Mucosa of rectum (tissue), 2 donors: ENCODE results near the gene SOX2.

Source experiments
- H3K27ac ChIP-seq, 2 donors: one replicate each; pipeline ENCODE4 v1.7.0; 2013; ENCODE audit warnings: inconsistent platforms in 2 of 2, low read depth in 2 of 2, low read length in 2 of 2
- H3K27me3 ChIP-seq, 2 donors: one replicate each; pipeline ENCODE4 v1.7.0; 2013; ENCODE audit warnings: low read length in 2 of 2; ENCODE audit not compliant: control insufficient read depth in 2 of 2, insufficient read depth in 2 of 2
- H3K36me3 ChIP-seq, 2 donors: one replicate each; pipeline ENCODE4 v1.7.0; 2013; ENCODE audit warnings: low read length in 2 of 2; ENCODE audit not compliant: control insufficient read depth in 2 of 2, insufficient read depth in 2 of 2
- H3K4me1 ChIP-seq, 2 donors: one replicate each; pipeline ENCODE4 v1.7.0; 2013; ENCODE audit warnings: low read length in 2 of 2, mild to moderate bottlenecking in 1 of 2; ENCODE audit not compliant: control insufficient read depth in 2 of 2, insufficient read depth in 2 of 2
- H3K4me3 ChIP-seq, 2 donors: one replicate each; pipeline ENCODE4 v1.7.0; 2013; ENCODE audit warnings: low read length in 2 of 2
- H3K9ac ChIP-seq, 2 donors: one replicate each; pipeline ENCODE4 v1.7.0; 2013; ENCODE audit warnings: low read length in 2 of 2, low read depth in 1 of 2, mild to moderate bottlenecking in 1 of 2
- H3K9me3 ChIP-seq, 2 donors: one replicate each; pipeline ENCODE4 v1.7.0; 2013; ENCODE audit warnings: low read length in 2 of 2; ENCODE audit not compliant: control insufficient read depth in 2 of 2
- donor health status: healthy.
- donor health status: Normal muscosa, but diverticular disease.

The SOX2 gene

DNA sequence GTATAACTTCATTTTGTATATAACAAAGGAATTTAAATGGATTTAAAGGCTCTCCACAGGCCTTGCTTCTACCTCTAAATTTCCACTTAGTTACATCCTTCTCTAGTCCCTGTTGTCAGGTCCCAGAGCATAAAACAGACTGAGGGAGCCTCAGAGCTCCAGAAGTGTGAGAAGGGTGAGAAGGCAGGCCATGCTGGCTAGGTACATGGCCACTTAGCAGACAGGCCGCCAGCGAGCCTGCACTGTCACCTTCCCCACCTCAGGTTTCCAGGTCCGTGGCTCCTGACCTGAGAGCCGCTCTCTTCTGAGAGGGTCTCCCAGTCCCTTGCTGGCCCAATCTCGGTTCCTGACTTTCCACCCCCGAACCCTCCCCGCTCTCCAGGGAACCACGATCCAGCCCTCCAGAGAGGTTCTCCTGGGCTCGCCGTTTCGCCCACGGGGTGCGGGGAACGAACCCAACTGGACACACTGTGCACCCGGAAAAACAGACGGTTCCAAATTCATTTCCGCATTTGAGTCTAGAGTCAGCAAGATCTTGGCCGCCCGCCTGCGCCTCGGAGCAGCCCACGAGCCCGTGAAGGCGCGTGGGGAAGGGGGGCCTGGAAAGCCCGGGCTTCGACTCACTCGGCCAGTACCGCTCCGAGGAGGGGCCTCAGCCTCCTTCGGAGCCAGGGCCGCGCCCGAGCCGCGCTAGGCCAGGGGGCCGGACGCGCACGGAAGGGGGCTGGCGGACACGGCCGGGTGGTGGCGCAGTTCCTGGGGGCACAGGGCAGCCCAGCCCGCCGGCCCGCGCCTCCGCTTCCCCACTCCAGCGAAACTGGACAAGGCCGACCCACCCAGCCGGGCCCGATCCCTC, 16.7 kb upstream of the SOX2 start:
- Histone ChIP-seq H3K27me3 (peaks cover 38 to 47% of the 10 kb centered on the region in 2 donors), H3K4me3 (peak overlapping the region; percentile 43 to 77), H3K27ac (no peak overlapping the region)

DNA sequence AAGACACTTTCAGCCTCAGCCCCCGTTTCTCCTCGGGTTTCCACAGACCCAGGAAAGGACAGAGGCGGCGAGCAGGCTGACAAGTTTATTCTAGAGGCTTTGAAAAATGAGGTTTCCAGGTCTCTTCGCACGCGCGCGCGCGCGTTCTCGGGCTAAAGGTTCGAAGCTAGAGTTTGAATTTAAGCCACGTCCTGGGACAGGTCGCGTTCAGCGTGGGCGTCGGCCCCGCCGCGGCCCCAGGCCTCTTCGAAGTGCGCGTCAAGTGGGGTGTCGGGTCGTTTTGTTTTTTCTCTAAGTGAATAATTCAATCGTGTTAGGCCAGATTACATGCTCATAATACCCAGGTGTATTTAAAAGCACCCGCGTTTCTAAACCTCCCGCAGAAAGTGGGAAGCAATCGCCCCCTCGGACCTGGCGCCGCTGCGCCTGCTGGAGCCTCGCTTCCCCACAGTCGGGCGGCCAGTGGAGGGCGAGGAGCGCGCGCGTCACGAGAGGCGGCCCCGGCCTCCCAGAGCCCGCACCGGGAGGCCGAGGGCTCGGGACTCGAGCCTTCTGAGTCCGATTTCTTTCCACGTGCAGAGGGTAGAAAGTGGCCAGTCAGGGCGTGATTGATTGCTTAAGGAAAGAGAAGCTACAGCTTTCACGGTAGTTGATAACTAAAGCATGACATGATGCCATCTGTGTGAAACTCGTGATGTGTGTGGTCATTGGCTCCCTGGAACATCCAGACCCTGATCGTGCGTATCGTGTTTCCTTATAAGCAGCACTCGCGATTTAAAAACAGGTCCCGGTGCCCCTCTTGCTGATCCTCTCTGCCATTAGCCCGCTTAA, 15.8 kb upstream of the SOX2 start:
- Histone ChIP-seq H3K4me1 (peaks cover 7 to 11% of the 10 kb centered on the region in 2 donors), H3K9ac (no peak overlapping the region), H3K27ac (no peak overlapping the region), H3K9me3 (no peaks in the 10 kb centered on the region), H3K27me3 (peaks cover 41 to 56% of the 10 kb centered on the region in 2 donors), H3K4me3 (peak overlapping the region; percentile 43 to 77), H3K36me3 (no peaks in the 10 kb centered on the region)

More for the DNA sequence above, 16.7 kb upstream of the SOX2 start:
- Histone ChIP-seq H3K9me3 (no peaks in the 10 kb centered on the region), H3K9ac (no peak overlapping the region), H3K4me1 (peaks cover 7 to 11% of the 10 kb centered on the region in 2 donors), H3K36me3 (no peaks in the 10 kb centered on the region)

DNA sequence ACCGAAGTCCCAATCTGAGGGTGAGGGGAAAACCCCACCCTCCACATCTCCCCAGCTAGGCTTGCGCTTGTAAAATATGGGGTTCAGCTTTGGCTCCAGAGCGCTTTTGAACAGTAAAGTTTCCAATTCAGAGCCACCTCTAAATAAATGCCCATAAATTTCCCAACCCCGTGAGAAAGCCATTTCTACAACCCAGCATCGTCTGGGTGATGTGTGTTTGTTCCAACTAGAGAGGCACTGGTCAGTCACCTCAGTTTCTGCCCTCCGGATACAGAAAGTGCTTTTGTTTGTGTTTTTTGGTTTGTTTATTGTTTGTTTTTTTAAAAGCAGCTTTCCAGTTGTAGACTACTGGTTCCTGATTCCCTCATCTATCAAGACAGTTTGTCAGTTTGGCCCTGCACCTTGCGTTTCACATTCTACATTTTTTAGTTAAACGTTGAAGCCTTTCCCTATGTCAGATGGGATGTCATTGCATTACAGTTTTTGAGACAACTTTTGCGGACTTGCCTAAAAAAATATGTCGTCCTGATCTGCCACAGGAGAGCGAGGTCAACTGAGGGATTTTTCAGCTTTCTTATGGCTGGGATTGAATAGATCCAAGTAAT, 15.0 kb upstream of the SOX2 start:
- Histone ChIP-seq H3K9ac (no peak overlapping the region), H3K4me3 (no peak overlapping the region), H3K27me3 (peaks cover 44 to 56% of the 10 kb centered on the region in 2 donors), H3K9me3 (no peaks in the 10 kb centered on the region), H3K4me1 (peaks cover 7 to 11% of the 10 kb centered on the region in 2 donors), H3K27ac (no peak overlapping the region), H3K36me3 (no peaks in the 10 kb centered on the region)

DNA sequence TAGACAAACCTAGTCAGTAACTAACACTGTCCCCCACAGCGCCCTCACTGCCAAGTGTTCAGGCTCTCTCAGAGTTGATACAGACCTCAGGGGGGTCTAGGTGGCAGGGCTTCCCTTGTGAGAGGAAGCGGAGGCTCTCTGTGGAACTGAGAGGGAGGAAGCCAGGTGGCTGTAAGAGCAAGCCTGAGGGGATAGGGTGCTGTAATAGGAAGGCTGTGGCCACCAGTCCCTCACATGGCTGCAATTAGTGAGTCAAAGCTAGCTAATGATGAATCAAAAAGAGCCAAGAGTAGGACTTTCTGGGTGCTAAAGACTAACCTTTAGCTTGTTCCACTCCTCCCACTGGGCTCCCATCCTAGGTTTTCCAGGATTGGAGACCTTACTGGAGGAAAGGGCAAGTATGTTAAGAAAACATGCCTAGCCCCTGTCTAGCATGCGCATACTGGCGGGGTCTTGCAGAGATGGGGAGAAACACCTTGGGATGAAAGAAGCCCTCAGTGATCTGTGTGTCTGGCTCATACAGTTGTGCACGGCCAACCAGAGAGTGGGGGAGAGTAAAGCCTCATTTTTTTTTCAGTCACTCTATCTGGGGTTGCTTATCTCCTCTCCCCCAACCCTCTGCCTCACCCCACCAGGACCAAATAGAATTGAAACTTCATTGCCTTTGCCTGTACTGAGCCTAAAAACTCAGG, 13.3 kb upstream of the SOX2 start:
- no peak overlapping the region for H3K4me3 ChIP-seq
- H3K9me3 ChIP-seq: no peaks in the 10 kb centered on the region
- no peak overlapping the region for H3K9ac ChIP-seq
- peaks cover 58 to 71% of the 10 kb centered on the region in 2 donors for H3K27me3 ChIP-seq
- no peaks in the 10 kb centered on the region for H3K36me3 ChIP-seq
- peaks cover 7 to 11% of the 10 kb centered on the region in 2 donors for H3K4me1 ChIP-seq
- no peak overlapping the region for H3K27ac ChIP-seq

DNA sequence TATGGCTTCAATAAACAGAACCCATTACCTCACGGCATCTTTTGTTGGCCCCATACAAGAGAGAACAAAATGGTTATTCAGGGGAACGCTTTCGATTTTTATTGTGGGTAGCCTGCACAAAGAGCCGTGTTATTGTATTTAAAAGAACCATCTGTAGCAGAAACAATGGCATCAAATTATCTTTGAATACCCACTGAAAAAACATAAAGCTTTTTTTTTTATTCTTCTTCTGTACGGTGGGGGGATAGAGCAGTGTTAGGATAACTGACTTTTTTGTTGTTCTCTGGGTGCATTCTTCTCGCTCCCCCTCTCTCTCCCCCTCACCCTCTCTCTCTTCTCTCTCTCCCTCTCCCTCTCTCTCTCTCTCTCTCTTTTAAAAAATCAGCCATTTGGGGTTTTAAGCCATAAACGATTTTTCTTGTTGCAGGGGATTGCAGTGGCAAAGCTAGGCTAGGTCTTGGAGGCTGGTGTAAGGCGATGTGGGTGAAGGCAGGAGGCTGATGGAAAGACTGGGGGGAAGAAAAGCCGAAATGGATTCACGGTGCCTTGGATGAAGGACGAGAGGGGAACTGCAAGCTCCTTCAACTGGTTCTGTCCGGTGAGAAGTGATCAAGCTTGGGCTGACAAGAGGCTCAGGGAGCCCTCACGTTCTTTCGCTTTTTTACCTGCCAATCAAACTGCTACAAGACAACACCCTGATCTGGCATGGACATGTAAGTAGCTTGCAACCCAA, 12.4 kb upstream of the SOX2 start:
- H3K4me1 ChIP-seq: peaks cover 7 to 11% of the 10 kb centered on the region in 2 donors
- H3K27ac ChIP-seq: no peak overlapping the region
- peaks cover 65 to 81% of the 10 kb centered on the region in 2 donors for H3K27me3 ChIP-seq
- no peaks in the 10 kb centered on the region for H3K36me3 ChIP-seq
- H3K4me3 ChIP-seq: no peak overlapping the region
- H3K9me3 ChIP-seq: no peaks in the 10 kb centered on the region
- H3K9ac ChIP-seq: no peak overlapping the region

DNA sequence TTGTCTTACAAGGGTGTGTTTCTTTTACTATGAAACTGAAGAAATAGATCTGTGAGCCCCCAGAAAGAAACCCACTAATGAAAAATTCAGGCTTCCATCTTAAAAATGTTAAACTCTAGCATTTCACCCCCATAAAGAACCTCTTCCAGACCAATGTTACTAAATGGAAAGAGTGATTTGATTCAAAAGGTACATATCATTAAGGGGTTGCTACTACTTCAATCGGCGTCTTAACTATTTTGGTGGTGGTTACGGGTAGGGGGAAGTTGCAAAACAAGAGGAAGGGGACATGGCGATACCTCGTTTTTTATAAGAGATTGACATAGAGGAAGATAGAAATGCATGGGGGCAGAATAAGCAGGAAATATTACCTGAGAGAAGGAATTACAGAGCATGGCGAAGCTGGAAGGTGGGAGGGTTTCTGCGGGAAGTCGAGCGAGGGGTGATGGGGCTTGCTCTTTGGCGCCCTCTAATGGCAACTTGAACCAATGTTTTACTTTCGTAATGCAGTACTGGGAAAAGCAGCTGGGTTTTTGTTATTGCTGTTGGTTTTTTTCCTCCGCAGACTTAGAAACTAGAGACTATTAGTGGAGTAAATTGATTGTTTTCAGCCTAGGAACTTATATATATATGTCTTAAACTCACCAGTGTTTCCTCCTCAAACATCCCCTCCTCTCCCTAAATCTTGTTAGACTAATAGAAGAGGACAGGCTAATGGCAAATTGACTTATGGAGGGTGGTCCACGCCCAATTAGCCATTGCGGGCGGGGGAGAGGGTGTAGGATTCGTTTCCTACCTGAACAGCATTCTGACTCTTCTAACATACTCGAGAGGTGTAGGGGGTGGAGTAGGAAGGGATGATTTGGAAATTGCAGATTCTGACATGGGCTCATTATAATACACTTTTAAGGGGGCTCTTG, 11.3 kb upstream of the SOX2 start:
- H3K4me1 ChIP-seq: peaks cover 5 to 9% of the 10 kb centered on the region in 2 donors
- no peaks in the 10 kb centered on the region for H3K36me3 ChIP-seq
- no peaks in the 10 kb centered on the region for H3K9me3 ChIP-seq
- peak overlapping the region in 1 of 2 donors; percentile 39 for H3K4me3 ChIP-seq
- peaks cover 71 to 84% of the 10 kb centered on the region in 2 donors for H3K27me3 ChIP-seq
- no peak overlapping the region for H3K27ac ChIP-seq
- no peak overlapping the region for H3K9ac ChIP-seq

DNA sequence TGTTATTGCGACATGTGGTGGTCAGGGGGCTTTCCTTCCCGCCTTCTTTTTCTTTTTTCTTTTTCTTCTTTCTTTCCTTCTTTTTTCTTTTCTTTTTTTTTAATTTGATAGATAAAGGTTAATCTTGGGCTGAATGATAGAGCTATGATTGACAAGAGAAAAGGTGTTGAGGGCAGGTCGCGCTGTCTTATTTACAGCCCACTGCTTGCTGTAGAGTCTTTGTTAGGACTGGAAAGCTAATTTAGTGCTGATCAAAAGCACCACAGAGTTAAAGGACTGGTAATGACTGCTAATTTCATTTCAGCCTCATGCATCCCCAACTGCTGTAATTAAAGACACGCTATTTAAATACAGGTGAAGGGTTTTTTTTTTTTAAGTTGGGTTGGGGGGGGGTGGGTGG, 10.6 kb upstream of the SOX2 start:
- Histone ChIP-seq H3K9ac (no peak overlapping the region), H3K27ac (no peak overlapping the region)

DNA sequence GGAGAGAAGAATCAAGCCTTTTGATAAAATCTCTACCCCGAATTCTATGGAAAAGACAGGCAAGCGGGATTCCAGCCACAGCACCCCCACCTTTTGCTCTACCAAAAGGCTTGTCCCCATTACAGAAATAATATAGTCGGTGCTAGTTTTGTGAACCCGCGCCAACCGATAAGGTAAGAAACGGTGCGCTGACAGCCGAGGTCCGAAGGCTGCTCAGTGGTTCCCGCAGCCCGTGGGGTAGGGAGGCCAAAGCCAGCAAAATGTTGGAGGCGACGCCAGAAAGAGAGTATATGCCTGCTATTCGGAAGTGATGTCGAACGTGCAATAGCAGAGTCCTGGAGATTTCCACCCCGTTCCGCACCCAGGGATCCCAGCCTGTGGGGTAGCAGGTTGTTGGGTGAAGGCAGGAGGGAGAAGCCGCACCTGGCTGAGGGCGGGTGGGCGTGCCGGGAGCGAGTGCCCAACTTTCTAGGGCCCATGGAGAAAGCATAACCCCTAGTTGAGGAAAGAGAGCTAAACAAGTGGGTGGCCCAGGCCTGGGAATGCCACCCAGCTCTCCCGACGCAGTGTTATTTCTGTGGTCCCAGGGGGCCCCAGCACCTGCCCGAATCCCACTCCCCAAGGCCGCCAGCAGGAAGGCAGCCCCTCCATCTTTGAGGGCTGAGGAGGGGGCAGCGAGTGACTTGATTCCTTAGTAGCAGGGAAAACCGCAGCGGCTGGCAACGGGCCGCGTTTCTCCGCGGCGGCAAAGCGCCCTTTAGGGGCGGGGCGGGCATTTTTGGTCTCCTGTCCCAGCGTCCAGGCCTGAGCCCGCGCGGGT, 7.9 kb upstream of the SOX2 start:
- peaks cover 69 to 78% of the 10 kb centered on the region in 2 donors for H3K27me3 ChIP-seq
- H3K9ac ChIP-seq: no peak overlapping the region
- no peak overlapping the region for H3K4me3 ChIP-seq
- H3K27ac ChIP-seq: no peak overlapping the region
- H3K36me3 ChIP-seq: no peaks in the 10 kb centered on the region
- H3K4me1 ChIP-seq: no peaks in the 10 kb centered on the region
- no peaks in the 10 kb centered on the region for H3K9me3 ChIP-seq

More for the DNA sequence above, 10.6 kb upstream of the SOX2 start:
- Histone ChIP-seq H3K9me3 (no peaks in the 10 kb centered on the region), H3K27me3 (peaks cover 70 to 83% of the 10 kb centered on the region in 2 donors), H3K4me1 (peaks cover 0 to 4% of the 10 kb centered on the region in 2 donors), H3K36me3 (no peaks in the 10 kb centered on the region), H3K4me3 (no peak overlapping the region)
